Measurements from ENCODE around the gene CCDC186. TPM values are rescaled to one million over a fixed set of nuclear protein-coding genes. Genes with fewer than 3 reads are reported as not detected.
"Not testable (repeated sequence)": the region's sequence is repeated elsewhere in the genome, so short reads cannot be mapped to it uniquely, and the experiment has no call there.

Gene CCDC186
- total RNA-seq, 4 donors from 2014 or later, result 14.5 to 31.8 (median 19.3) TPM

DNA sequence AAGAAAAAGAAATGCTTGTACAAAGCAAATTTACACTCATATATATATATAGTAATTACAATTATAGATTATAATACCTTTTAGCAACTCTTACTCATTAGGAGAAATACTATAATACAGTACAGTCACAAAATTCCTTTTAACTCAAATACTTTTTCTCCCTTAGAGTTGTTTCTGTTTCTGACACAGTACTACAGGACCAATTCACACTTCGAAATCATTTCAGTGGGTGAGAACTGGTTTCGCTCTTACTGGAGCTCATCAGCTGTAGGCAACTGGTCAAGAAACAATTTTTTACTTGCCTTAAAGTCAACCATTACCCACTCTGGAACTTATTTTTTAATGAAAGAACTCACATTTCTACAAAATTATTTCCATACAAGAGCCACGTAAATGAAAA, 6.0 kb downstream of the CCDC186 start:
- DNase-seq (ENCODE audit: low spot score) (no peak), ATAC-seq (ENCODE audit: low FRiP score) (no peak)
- TF ChIP-seq, protein P1, sequence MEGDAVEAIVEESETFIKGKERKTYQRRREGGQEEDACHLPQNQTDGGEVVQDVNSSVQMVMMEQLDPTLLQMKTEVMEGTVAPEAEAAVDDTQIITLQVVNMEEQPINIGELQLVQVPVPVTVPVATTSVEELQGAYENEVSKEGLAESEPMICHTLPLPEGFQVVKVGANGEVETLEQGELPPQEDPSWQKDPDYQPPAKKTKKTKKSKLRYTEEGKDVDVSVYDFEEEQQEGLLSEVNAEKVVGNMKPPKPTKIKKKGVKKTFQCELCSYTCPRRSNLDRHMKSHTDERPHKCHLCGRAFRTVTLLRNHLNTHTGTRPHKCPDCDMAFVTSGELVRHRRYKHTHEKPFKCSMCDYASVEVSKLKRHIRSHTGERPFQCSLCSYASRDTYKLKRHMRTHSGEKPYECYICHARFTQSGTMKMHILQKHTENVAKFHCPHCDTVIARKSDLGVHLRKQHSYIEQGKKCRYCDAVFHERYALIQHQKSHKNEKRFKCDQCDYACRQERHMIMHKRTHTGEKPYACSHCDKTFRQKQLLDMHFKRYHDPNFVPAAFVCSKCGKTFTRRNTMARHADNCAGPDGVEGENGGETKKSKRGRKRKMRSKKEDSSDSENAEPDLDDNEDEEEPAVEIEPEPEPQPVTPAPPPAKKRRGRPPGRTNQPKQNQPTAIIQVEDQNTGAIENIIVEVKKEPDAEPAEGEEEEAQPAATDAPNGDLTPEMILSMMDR (IDR thresholded peaks at IDR 0.05), result no peak

DNA sequence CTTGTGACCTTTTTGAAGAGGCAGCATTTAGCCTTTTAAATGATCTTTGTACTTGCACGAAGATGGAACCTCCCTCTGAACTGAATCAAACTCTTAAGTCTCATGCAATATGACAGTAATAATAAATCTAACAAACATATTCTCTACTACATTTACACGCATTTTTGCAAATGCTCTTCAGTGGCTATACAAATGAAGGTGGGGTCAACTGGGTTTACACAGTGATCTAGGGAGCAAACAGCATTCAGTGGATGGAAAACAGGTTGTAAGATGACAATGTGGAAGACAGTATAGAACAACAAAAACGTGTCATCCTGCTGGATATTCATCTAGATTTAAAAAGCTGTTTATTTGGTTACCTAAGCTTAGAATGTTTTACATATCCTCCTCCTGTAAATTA, 7.5 kb downstream of the CCDC186 start:
- DNase-seq (ENCODE audit: low spot score), result no peak
- TF ChIP-seq, protein P1 (IDR thresholded peaks at IDR 0.05), result no peak
- no peak for ATAC-seq (ENCODE audit: low FRiP score)

DNA sequence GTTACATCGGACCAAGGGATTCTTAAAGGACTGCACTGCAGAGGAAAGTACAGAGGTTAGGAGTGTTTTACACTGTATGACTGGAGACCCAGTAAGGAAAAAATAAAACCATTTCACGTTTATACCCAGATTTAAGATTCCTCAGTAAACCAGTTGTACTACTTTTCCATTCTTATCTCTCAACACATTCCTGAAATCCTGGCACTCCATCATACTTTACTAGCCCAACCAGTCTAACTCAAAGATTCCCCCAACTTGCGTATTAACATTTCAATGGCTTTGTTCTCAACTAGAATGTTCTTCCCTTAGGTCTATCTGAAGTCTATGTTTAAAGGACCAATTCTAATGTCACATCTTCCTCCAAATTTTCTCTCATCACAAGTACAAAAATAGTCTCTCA, 8.0 kb downstream of the CCDC186 start:
- no peak for ATAC-seq (ENCODE audit: low FRiP score)

DNA sequence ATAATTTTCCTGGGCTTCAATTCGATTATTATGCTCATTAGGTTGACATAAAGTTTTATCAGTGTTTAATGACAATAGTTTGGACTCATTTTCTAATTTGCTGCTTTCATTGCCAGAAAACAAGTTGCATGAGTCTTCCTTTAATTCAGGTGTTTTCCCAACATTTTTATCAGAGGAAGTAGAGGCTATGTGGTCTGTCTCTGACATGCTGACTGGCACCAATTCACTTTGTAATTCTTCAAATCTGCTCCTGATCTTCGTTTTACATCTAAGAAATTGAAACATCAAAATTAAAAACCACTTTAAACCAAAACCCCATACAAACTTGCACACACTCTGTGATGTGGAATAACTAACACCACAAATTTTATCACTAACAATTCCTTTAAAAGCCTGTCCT, 10.9 kb downstream of the CCDC186 start:
- DNase-seq (ENCODE audit: low spot score) (no peak), ATAC-seq (ENCODE audit: low FRiP score) (peak; percentile 75)
- TF ChIP-seq, protein P1 (IDR thresholded peaks at IDR 0.05), result no peak

More for the DNA sequence above, 8.0 kb downstream of the CCDC186 start:
- no peak for DNase-seq (ENCODE audit: low spot score)
- TF ChIP-seq, protein P1 (IDR thresholded peaks at IDR 0.05), result no peak

DNA sequence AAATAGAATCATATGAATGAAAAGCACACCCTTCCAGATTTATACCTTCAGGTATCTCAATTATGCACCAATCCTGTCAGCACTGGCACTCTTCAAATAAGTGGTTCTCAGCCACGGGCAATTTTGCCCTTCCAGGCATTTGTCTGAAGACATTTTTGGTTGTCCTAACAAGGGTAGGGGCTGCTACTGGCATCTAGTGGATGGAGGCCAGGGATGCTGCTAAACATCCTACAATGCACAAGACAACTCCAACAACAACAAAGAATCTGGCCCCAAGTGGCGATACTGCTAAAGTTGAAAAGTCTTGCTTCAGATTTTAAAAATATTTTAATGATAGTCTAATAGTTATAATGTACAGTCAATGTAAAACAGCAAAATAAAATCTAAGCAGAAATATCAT, 16.1 kb downstream of the CCDC186 start:
- ATAC-seq (ENCODE audit: low FRiP score), result no peak
- TF ChIP-seq, protein P1 (IDR thresholded peaks at IDR 0.05), result no peak
- no peak for DNase-seq (ENCODE audit: low spot score)

DNA sequence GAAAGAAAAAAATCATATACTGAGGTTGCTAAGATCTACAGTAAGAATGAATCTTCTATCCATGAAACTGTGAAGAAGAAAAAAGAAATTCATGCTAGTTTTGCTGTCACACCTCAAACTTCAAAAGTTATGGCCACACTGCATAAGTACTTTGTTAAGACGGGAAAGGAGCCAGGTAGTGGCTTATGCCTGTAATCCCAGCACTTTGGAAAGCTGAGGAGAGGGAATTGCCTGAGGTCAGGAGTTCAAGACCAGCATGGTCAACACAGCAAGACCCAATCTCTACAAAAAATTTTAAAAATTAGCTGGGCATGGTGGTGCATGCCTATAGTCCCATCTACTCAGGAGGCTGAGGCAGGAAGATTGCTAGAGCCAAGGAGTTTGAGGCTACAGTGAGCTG, 22.1 kb downstream of the CCDC186 start:
- TF ChIP-seq, protein P1 (IDR thresholded peaks at IDR 0.05), result no peak
- ATAC-seq (ENCODE audit: low FRiP score) (no peak), DNase-seq (ENCODE audit: low spot score) (no peak)

DNA sequence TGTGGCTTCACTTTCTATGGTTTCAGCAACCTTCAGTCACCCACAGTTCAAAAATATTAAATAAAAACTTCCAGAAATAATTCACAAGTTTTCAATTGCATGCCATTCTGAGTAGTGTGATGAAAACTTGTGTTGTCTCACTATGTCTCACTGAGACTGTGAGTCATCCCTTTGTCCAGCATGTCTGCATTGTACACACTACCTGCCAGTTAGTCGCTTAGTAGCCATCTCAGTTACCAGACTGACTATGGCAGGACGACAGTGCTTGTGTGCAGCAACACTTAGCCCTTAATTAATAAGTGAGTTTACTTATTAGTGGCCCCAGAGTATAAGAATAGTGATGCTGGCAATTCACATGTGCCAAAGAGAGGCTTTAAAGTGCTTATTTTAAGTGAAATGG, 22.5 kb downstream of the CCDC186 start:
- DNase-seq (ENCODE audit: low spot score) (no peak), ATAC-seq (ENCODE audit: low FRiP score) (no peak)
- TF ChIP-seq, protein P1 (IDR thresholded peaks at IDR 0.05), result no peak

DNA sequence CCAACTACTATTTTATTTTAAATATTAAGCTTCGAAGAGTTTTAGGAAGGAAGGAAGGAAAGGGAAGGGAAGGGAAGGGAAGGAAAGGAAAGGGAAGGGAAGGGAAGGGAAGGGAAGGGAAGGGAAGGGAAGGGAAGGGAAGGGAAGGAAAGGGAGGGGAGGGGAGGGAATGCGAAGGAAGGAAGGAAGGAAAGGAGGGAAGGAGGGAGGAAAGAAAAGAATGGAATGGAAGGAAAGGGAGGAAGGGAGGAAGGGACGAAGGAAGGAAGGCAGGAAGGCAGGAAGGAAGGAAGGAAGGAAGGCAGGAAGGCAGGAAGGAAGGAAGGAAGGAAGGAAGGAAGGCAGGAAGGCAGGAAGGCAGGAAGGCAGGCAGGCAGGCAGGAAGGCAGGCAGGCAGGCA, 24.5 kb downstream of the CCDC186 start:
- ATAC-seq (ENCODE audit: low FRiP score); DNase-seq (ENCODE audit: low spot score): not testable (repeated sequence)
